ENCODE measurements around the gene ADGRV1. TPM values are rescaled to one million over a fixed set of nuclear protein-coding genes. Genes with fewer than 3 reads are reported as not detected.

Gene ADGRV1
- total and polyA plus RNA-seq, 2 donors (not counting 3 experiments of a cell fraction or from before 2014, with no cell fraction given), result 0.11 to 0.55 TPM

GRCh38 chr5:91145333-91145620 lies 586.7 kb downstream of the ADGRV1 start:
- Histone ChIP-seq H3K79me2 (ENCODE audit: control insufficient read depth, insufficient read depth, low read length) (no peaks in the 10 kb centered on the region), H3K27me3 (ENCODE audit: control insufficient read depth in 2 of 2, insufficient read depth in 2 of 2, low read length in 2 of 2) (no peaks in the 10 kb centered on the region), H3K9ac (replicated peaks; ENCODE audit: extremely low read depth, insufficient read depth, low read length) (no peak overlapping the region), H3K9me1 (replicated peaks; ENCODE audit: control insufficient read depth, extremely low read depth, insufficient read depth, low read length) (no peaks in the 10 kb centered on the region), H4K20me1 (replicated peaks; ENCODE audit: control insufficient read depth, extremely low read depth, insufficient read depth, low read length) (no peaks in the 10 kb centered on the region), H3K4me1 (ENCODE audit: control insufficient read depth, extremely low read depth, insufficient read depth, low read length) (peaks cover 12% of the 10 kb centered on the region), H3K9me3 (replicated peaks; ENCODE audit: control insufficient read depth, insufficient read depth, low read length) (no peaks in the 10 kb centered on the region), H3K4me3 (replicated peaks in 1 of 3; ENCODE audit: insufficient read depth in 1 of 3, low read depth in 1 of 3, low read length in 3 of 3) (peak overlapping the region in 1 of 3 experiments; percentile 7), H2AFZ (ENCODE audit: low read depth, low read length) (peak overlapping the region; percentile 82), H3K27ac (ENCODE audit: insufficient read depth, low read depth, low read length) (no peak overlapping the region), H3K4me2 (ENCODE audit: insufficient read depth, low read length) (peak overlapping the region; percentile 65), H3K36me3 (ENCODE audit: control insufficient read depth in 2 of 2, extremely low read depth in 1 of 2, insufficient read depth in 2 of 2, low read length in 2 of 2) (no peaks in the 10 kb centered on the region)
- BruUV-seq (replicated peaks), result no TSS peak
- dilution Hi-C loops (cut with MboI; ENCODE audit: extremely low pct_ligation_motif_present, low sequenced_read_pairs) (no loop called here), intact Hi-C loops (cut with micrococcal nuclease) (no loop called here)
- ChIA-PET POLR2A (no interaction called here), CTCF (interaction anchor here (0.7 to 2.3 kb wide), 5 partner anchors 10 to 213 kb away, joined by 3 to 7 read pairs (median 4); no protein-coding TSS in a partner anchor)
- peak; percentile 26 for FAIRE-seq
- TF ChIP-seq EZH2 (IDR thresholded peaks at IDR 0.05; ENCODE audit: borderline replicate concordance, low read depth, low read length, severe bottlenecking) (no peak), JUN (IDR thresholded peaks at IDR 0.05; ENCODE audit: borderline replicate concordance, insufficient read depth, insufficient read length, low read depth) (no peak), POLR2AphosphoS5 (IDR thresholded peaks at IDR 0.05; ENCODE audit: insufficient read depth, low read depth, low read length) (no peak), CTCF (IDR thresholded peaks at IDR 0.05; ENCODE audit: extremely low read depth in 1 of 2, insufficient read depth in 1 of 2, low read depth in 1 of 2, low read length in 2 of 2) (no peak), GATA2 (IDR thresholded peaks at IDR 0.05; ENCODE audit: insufficient read depth, insufficient read length, low read depth, low read length) (no peak), POLR2A (IDR thresholded peaks at IDR 0.05; ENCODE audit: low read depth, low read length) (no peak), FOS (IDR thresholded peaks at IDR 0.05; ENCODE audit: borderline replicate concordance, insufficient read depth, low read length) (no peak), MYC (IDR thresholded peaks at IDR 0.05; ENCODE audit: low read depth, low read length) (no peak)
- TF ChIP-seq, protein P1, sequence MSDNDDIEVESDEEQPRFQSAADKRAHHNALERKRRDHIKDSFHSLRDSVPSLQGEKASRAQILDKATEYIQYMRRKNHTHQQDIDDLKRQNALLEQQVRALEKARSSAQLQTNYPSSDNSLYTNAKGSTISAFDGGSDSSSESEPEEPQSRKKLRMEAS (IDR thresholded peaks at IDR 0.05; ENCODE audit: insufficient read depth, insufficient read length), result no peak
- no peak for DNase-seq (ENCODE audit: low read depth, low spot score)
